ENCODE results near the gene DENND4B.

GRCh38 chr1:153886127-153886526, 60.4 kb downstream of the DENND4B start:
- no peak for TF ChIP-seq CTCF (IDR thresholded peaks at IDR 0.05; ENCODE audit: insufficient read depth, low read length, poor library complexity, severe bottlenecking)
- TF ChIP-seq EZH2phosphoT487 (conservative IDR thresholded peaks at IDR 0.05; ENCODE audit: low read length) = no peak

Measured in SU-DHL-6 (cell line).